K562 (cell line): ENCODE measurements around the gene DPY19L1. TPM values are rescaled to one million over a fixed set of nuclear protein-coding genes. Genes with fewer than 3 reads are reported as not detected.

Experiments
- ATAC-seq: fragments of 200-7000 bp; cut with Tn5 transposase; 3 replicates; pipeline ENCODE4 v1.9.1; 2020; ENCODE audit warnings: moderate library complexity
- BruUV-seq: library from RNA; stranded (reverse); fragments of 400-500 nt; replicated peaks from 2 replicates; lab custom pipeline; 2021; lab: Mats Ljungman, UMichigan
- CTCF ChIA-PET: fragments of 300-600 bp; formaldehyde crosslinking; extraction: SDS; loops from one replicate; lab custom pipeline; 2021; ENCODE audit warnings: low intra/inter-chr PET ratio; lab: Yijun Ruan, JAX
- POLR2A ChIA-PET: fragments of 300-600, 350-650 bp; sonication (Branson Sonifier 250); formaldehyde crosslinking; extraction: SDS; loops from one replicate; lab custom pipeline; 2021; ENCODE audit warnings: antibody characterized with exemption, inconsistent platforms; lab: Yijun Ruan, JAX
- DNase-seq, 4 experiments: peaks; one replicate each; pipeline versions ENCODE4 v3.0.0 to v3.0.0-alpha.2; 2011 to 2018; ENCODE audit warnings: low spot score in 3 of 4, mixed read lengths in 3 of 4; ENCODE audit errors: extremely low read depth in 1 of 4
- FAIRE-seq: peaks from 2 replicates; lab custom pipeline; 2011; peaks lifted over from hg19 to GRCh38; lab: Jason Lieb, UNC
- H2AFZ ChIP-seq: 2 replicates; pipeline ENCODE4 v1.6.0; 2011; ENCODE audit warnings: low read depth, low read length, control low read depth, inconsistent platforms
- H3K27ac ChIP-seq: fragments of 200-600 bp; 3 replicates; pipeline ENCODE4 v1.8.0; 2011; ENCODE audit warnings: low read depth, mild to moderate bottlenecking, control low read depth, inconsistent platforms, low read length, moderate library complexity, mixed read lengths; ENCODE audit errors: extremely low read depth
- H3K27me3 ChIP-seq, 2 experiments: fragments of 300-600 bp in 1 of 2; 2 replicates in 1 of 2; 3 replicates in 1 of 2; pipeline versions ENCODE4 v1.6.0 to v1.8.0; 2011; ENCODE audit warnings: inconsistent platforms in 2 of 2, low read length in 2 of 2, mild to moderate bottlenecking in 1 of 2, mixed read lengths in 1 of 2, moderate library complexity in 1 of 2; ENCODE audit not compliant: control insufficient read depth in 2 of 2, insufficient read depth in 2 of 2
- H3K36me3 ChIP-seq: fragments of 300-600 bp; 3 replicates; pipeline ENCODE4 v1.8.0; 2011; ENCODE audit warnings: mild to moderate bottlenecking, low read length, inconsistent platforms; ENCODE audit not compliant: control insufficient read depth, insufficient read depth
- H3K4me1 ChIP-seq, 2 experiments: fragments of 200-600 bp in 1 of 2; replicated peaks in 1 of 2; 2 replicates in 1 of 2; 3 replicates in 1 of 2; pipeline versions ENCODE4 v1.5.1 to v1.8.0; 2011; ENCODE audit warnings: inconsistent platforms in 2 of 2, low read length in 2 of 2, mild to moderate bottlenecking in 1 of 2, mixed read lengths in 1 of 2, moderate library complexity in 1 of 2; ENCODE audit not compliant: control insufficient read depth in 2 of 2, insufficient read depth in 2 of 2
- H3K4me2 ChIP-seq: 2 replicates; pipeline ENCODE4 v1.6.1; 2011; ENCODE audit warnings: low read length, control low read depth, inconsistent platforms, mixed read lengths; ENCODE audit not compliant: insufficient read depth
- H3K4me3 ChIP-seq: fragments of 200-600 bp; sonication (generic), shearing (Covaris generic); 2 replicates; pipeline ENCODE4 v1.5.1; 2016; ENCODE audit warnings: control low read depth, inconsistent platforms
- H3K79me2 ChIP-seq: fragments of 200-600 bp; 3 replicates; pipeline ENCODE4 v1.8.0; 2011; ENCODE audit warnings: low read length, inconsistent platforms; ENCODE audit not compliant: control insufficient read depth, insufficient read depth
- H3K9ac ChIP-seq, 2 experiments: 2 replicates each; pipeline versions ENCODE4 v1.6.0 to v1.6.1; 2011; ENCODE audit warnings: low read depth in 2 of 2, low read length in 2 of 2, control low read depth in 1 of 2, inconsistent platforms in 1 of 2, mild to moderate bottlenecking in 1 of 2, mixed read lengths in 1 of 2; ENCODE audit not compliant: insufficient read depth in 1 of 2
- H3K9me1 ChIP-seq: one replicate; pipeline ENCODE4 v1.6.0; 2011; ENCODE audit warnings: inconsistent platforms, mild to moderate bottlenecking, low read length, moderate library complexity; ENCODE audit not compliant: control insufficient read depth, insufficient read depth
- H3K9me3 ChIP-seq: replicated peaks from 2 replicates; pipeline ENCODE4 v1.5.1; 2011; ENCODE audit warnings: low read depth, low read length, inconsistent platforms; ENCODE audit not compliant: control insufficient read depth, insufficient read depth
- H4K20me1 ChIP-seq: replicated peaks from 2 replicates; pipeline ENCODE4 v1.6.1; 2011; ENCODE audit warnings: low read length, inconsistent platforms, mixed read lengths; ENCODE audit not compliant: control insufficient read depth, insufficient read depth
- BRD9 ChIP-seq: fragments of 450-650 bp; IDR thresholded peaks from 2 replicates; pipeline ENCODE4 v1.6.1; 2018; ENCODE audit warnings: low read depth; ENCODE audit not compliant: partially characterized antibody
- C11orf30 ChIP-seq: fragments of 450-650 bp; IDR thresholded peaks from 2 replicates; pipeline ENCODE4 v1.6.1; 2016; ENCODE audit warnings: low read depth, mild to moderate bottlenecking
- CEBPB ChIP-seq: fragments of 450-650 bp; IDR thresholded peaks from 2 replicates; pipeline ENCODE4 v1.6.1; 2016; ENCODE audit warnings: missing genetic modification characterization, missing compliant biosample characterization
- FUS ChIP-seq: fragments of 200-400 bp; formaldehyde crosslinking; optimal IDR thresholded peaks from 2 replicates; pipeline ENCODE3; 2017; ENCODE audit warnings: low read depth, low read length
- HDAC8 ChIP-seq: fragments of 450-650 bp; IDR thresholded peaks from 2 replicates; pipeline ENCODE4 v1.6.1; 2016; ENCODE audit warnings: mild to moderate bottlenecking, missing genetic modification characterization, moderate library complexity, missing compliant biosample characterization
- IFI16 ChIP-seq: fragments of 250-450 bp; sonication (Bioruptor Pico); IDR thresholded peaks from 2 replicates; pipeline ENCODE4 v2.1.2; 2022; ENCODE audit warnings: mild to moderate bottlenecking, inconsistent platforms
- MXI1 ChIP-seq: IDR thresholded peaks from 2 replicates; pipeline ENCODE4 v1.6.1; 2011; ENCODE audit warnings: low read depth, mild to moderate bottlenecking, improper control_type of control experiment, low read length
- NR2F6 ChIP-seq: fragments of 450-650 bp; formaldehyde crosslinking; IDR thresholded peaks from 2 replicates; pipeline ENCODE4 v1.4.0; 2020; ENCODE audit warnings: mild to moderate bottlenecking
- POLR3A ChIP-seq: IDR thresholded peaks from 2 replicates; pipeline ENCODE4 v1.6.1; 2011; ENCODE audit warnings: borderline replicate concordance, mild to moderate bottlenecking, moderate library complexity; ENCODE audit not compliant: insufficient read length, insufficient read depth; ENCODE audit errors: extremely low read depth
- TCF7L2 ChIP-seq: fragments of 150-350 bp; IDR thresholded peaks from 2 replicates; pipeline ENCODE4 v1.6.1; 2016; ENCODE audit warnings: low read depth, mild to moderate bottlenecking, low read length, moderate library complexity
- TOE1 ChIP-seq, 2 experiments: fragments of 450-650 bp in 1 of 2; sonication (generic) in 1 of 2; formaldehyde crosslinking in 1 of 2; IDR thresholded peaks; 2 replicates each; pipeline versions ENCODE4 v1.7.1 to v1.8.0; 2016 to 2022; ENCODE audit warnings: borderline replicate concordance in 2 of 2, mild to moderate bottlenecking in 2 of 2, antibody characterized with exemption in 1 of 2, inconsistent platforms in 1 of 2, low read depth in 1 of 2, missing genetic modification reagents in 1 of 2, moderate library complexity in 1 of 2
- ZBTB40 ChIP-seq, 2 experiments: fragments of 450-650 bp in 1 of 2; sonication (generic) in 1 of 2; formaldehyde crosslinking in 1 of 2; IDR thresholded peaks; 2 replicates each; pipeline versions ENCODE4 v1.7.1 to v1.9.0; 2016 to 2022; ENCODE audit warnings: inconsistent platforms in 1 of 2, mild to moderate bottlenecking in 1 of 2, missing genetic modification reagents in 1 of 2
- ZNF316 ChIP-seq: fragments of 450-650 bp; IDR thresholded peaks from 2 replicates; pipeline ENCODE4 v1.6.1; 2016
- ZNF561 ChIP-seq: fragments of 450-650 bp; formaldehyde crosslinking; conservative IDR thresholded peaks from 2 replicates; pipeline ENCODE4 v1.4.0; 2020; ENCODE audit warnings: mild to moderate bottlenecking, moderate library complexity
- ZNF76 ChIP-seq: fragments of 250-450 bp; sonication (Bioruptor Pico); IDR thresholded peaks from 2 replicates; pipeline ENCODE4 v1.4.0; 2020; ENCODE audit warnings: mild to moderate bottlenecking, moderate library complexity, borderline replicate concordance
- WGBS: fragments of 100-300 bp; shearing (Covaris generic); methylation state at CpG from one replicate; pipeline ENCODE4 v1.1.6; 2016; ENCODE audit warnings: low coverage, mixed read lengths; ENCODE audit not compliant: insufficient coverage; ENCODE audit errors: missing lambda C conversion rate; 5-methylcytosine and 5-hydroxymethylcytosine counted together
- in situ Hi-C: fragments of 300-500 bp; cut with MboI; formaldehyde crosslinking; loops from 4 replicates; pipeline ENCODE4 v1.15.0; 2018; ENCODE audit warnings: inconsistent platforms, mixed read lengths
- intact Hi-C: fragments of 100-400 bp; cut with micrococcal nuclease; formaldehyde crosslinking; loops from 2 replicates; pipeline ENCODE4 v1.14.2; 2022
- polyA plus RNA-seq, 8 experiments: library from polyadenylated mRNA; depleted of rRNA in 4 of 8; stranded (reverse) in 5 of 8; unstranded in 3 of 8; fragments of >200 nt; fragmentation: Nextera tagmentation in 2 of 8; fragmentation: Illumina TruSeq in 1 of 8; extraction: Ambion mirVana in 2 of 8; extraction: Trizol in 1 of 8; gene quantifications; 2 replicates each; pipeline versions ENCODE4 v1.2.1 to v1.2.3, GENCODE V29; 2011 to 2014; ENCODE audit warnings: inconsistent platforms in 1 of 8, missing spikeins in 1 of 8
- total RNA-seq, 7 experiments: library from RNA; depleted of rRNA in 6 of 7; stranded (reverse); fragments of >200 nt in 6 of 7; fragmentation: Illumina TruSeq in 2 of 7; extraction: Trizol in 2 of 7; gene quantifications; 2 replicates each; pipeline versions ENCODE4 v1.2.1 to v1.2.3, GENCODE V29; 2011 to 2021; ENCODE audit warnings: low replicate concordance in 1 of 7

DPY19L1 gene
- total and polyA plus RNA-seq, 9 of the 15 experiments (the other 6 are each of a cell fraction or from before 2014, with no cell fraction given) = 4.0 to 34.3 (median 22.1) TPM

- intact Hi-C loops (no loop called here), in situ Hi-C loops (no loop called here)
- Histone ChIP-seq H3K4me3 (no peak overlapping the region), H3K4me1 (no peaks in the 10 kb centered on the region), H3K9me1 (no peaks in the 10 kb centered on the region), H3K27me3 (no peaks in the 10 kb centered on the region), H3K36me3 (no peaks in the 10 kb centered on the region), H3K27ac (no peak overlapping the region), H3K9ac (no peak overlapping the region), H3K79me2 (no peaks in the 10 kb centered on the region), H3K9me3 (no peaks in the 10 kb centered on the region), H2AFZ (no peak overlapping the region), H3K4me2 (no peak overlapping the region), H4K20me1 (no peaks in the 10 kb centered on the region)
- POLR2A ChIA-PET = no interaction called here
- CTCF ChIA-PET = no interaction called here
- DNase-seq (no peak), FAIRE-seq (no peak), ATAC-seq (no peak)
- no TSS peak for BruUV-seq
- WGBS = 17% methylated on average over 1 of the region's 1 CpG
- no peak for TF ChIP-seq FUS
- TF ChIP-seq POLR3A = no peak
- no peak for TF ChIP-seq BRD9
- TF ChIP-seq ZBTB40 (IDR thresholded peaks at IDR 0.05) = no peak
- TF ChIP-seq ZBTB40 (CRISPR knock-in tag; IDR thresholded peaks at IDR 0.05) = no peak
- TF ChIP-seq HDAC8 (tag) = no peak
- no peak for TF ChIP-seq TOE1 (IDR thresholded peaks at IDR 0.05; ENCODE audit: borderline replicate concordance)
- TF ChIP-seq TOE1 (CRISPR knock-in tag; IDR thresholded peaks at IDR 0.05; ENCODE audit: borderline replicate concordance, low read depth) = no peak
- no peak for TF ChIP-seq ZNF561 (CRISPR knock-in tag)
- TF ChIP-seq C11orf30 = peak; percentile 25; the same call in 1 of the 2 replicates
- no peak for TF ChIP-seq ZNF76 (CRISPR knock-in tag)
- TF ChIP-seq TCF7L2 = no peak
- TF ChIP-seq MXI1 = no peak
- TF ChIP-seq NR2F6 = no peak
- peak; percentile 59; the same call in 1 of the 2 replicates for TF ChIP-seq ZNF316
- TF ChIP-seq IFI16 (CRISPR knock-in tag) = no peak
- TF ChIP-seq CEBPB = no peak
Measured at GRCh38 chr7:34889951-34890350, 147.3 kb downstream of the DPY19L1 start.
